ENCODE results near the gene CDKN1C.

CDKN1C gene

DNA sequence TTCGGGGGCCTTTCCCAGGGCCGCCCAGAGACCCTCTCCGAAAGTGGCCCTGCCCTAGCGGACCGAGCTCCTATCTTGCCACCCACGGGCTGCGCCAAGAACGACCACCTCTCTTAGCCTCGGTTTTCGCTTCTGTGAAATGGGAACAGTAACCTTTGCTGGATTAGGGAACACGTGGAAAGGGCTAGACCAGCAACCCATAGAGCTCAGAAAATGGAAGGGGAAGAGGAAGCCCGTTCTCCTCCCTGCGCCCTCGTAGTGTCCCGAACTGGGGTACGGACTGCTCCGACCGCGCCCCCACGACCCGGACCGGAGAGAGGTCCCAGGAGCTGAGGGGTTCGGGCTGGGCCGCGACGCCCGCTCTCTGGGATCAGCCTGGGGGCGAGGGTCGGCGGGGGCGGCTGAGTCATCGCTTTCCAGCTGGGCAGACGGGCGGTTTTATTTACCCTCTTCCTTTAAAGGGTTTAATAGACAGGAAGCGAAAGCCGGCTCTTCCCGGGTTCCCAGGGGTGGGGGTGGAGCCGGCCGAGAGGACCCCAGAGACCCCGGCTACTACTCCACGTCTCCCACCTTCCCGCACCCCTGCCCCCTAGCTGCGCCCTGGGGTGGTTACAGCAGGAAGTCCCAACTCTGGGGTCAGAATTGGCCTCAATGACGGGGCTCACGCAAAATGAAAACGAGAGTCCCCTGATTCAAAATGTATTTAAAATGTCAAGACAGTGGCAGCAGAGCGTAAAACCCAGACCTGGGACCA, 44.6 kb upstream of the CDKN1C start:
- Histone ChIP-seq H3K27ac (ENCODE audit: poor library complexity, severe bottlenecking) (peak overlapping the region; percentile 93), H3K36me3 (ENCODE audit: low read depth) (peaks cover 22% of the 10 kb centered on the region), H3K27me3 (ENCODE audit: insufficient read depth, poor library complexity, severe bottlenecking) (no peaks in the 10 kb centered on the region), H3K4me3 (ENCODE audit: severe bottlenecking) (peak overlapping the region; percentile 78), H3K4me1 (ENCODE audit: insufficient read depth, poor library complexity, severe bottlenecking) (peaks cover 19% of the 10 kb centered on the region), H3K9me3 (ENCODE audit: severe bottlenecking) (no peaks in the 10 kb centered on the region)
- DNase-seq (ENCODE audit: low spot score) (peak; percentile 81), ATAC-seq (ENCODE audit: low read depth) (peak; percentile 15)
- TF ChIP-seq, protein P1, sequence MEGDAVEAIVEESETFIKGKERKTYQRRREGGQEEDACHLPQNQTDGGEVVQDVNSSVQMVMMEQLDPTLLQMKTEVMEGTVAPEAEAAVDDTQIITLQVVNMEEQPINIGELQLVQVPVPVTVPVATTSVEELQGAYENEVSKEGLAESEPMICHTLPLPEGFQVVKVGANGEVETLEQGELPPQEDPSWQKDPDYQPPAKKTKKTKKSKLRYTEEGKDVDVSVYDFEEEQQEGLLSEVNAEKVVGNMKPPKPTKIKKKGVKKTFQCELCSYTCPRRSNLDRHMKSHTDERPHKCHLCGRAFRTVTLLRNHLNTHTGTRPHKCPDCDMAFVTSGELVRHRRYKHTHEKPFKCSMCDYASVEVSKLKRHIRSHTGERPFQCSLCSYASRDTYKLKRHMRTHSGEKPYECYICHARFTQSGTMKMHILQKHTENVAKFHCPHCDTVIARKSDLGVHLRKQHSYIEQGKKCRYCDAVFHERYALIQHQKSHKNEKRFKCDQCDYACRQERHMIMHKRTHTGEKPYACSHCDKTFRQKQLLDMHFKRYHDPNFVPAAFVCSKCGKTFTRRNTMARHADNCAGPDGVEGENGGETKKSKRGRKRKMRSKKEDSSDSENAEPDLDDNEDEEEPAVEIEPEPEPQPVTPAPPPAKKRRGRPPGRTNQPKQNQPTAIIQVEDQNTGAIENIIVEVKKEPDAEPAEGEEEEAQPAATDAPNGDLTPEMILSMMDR (IDR thresholded peaks at IDR 0.05; ENCODE audit: poor library complexity, severe bottlenecking) = no peak

- peaks cover 22% of the 10 kb centered on the region for H3K36me3 ChIP-seq (ENCODE audit: low read depth)
- H3K4me1 ChIP-seq (ENCODE audit: insufficient read depth, poor library complexity, severe bottlenecking) = peaks cover 19% of the 10 kb centered on the region
- peak overlapping the region; percentile 78 for H3K4me3 ChIP-seq (ENCODE audit: severe bottlenecking)
- ATAC-seq (ENCODE audit: low read depth) (peak; percentile 44), DNase-seq (ENCODE audit: low spot score) (peak; percentile 94)
- TF ChIP-seq, protein P1 (IDR thresholded peaks at IDR 0.05; ENCODE audit: poor library complexity, severe bottlenecking) = no peak
- no peaks in the 10 kb centered on the region for H3K27me3 ChIP-seq (ENCODE audit: insufficient read depth, poor library complexity, severe bottlenecking)
- peak overlapping the region; percentile 93 for H3K27ac ChIP-seq (ENCODE audit: poor library complexity, severe bottlenecking)
- no peaks in the 10 kb centered on the region for H3K9me3 ChIP-seq (ENCODE audit: severe bottlenecking)
Measured at GRCh38 chr11:2929531-2929949, 44.0 kb upstream of the CDKN1C start.

GRCh38 chr11:2928605-2929530, 43.3 kb upstream of the CDKN1C start, which contains the start of gene PHLDA2:
Gene PHLDA2 (minus strand): TSS chr11:2929420. CDS start chr11:2929364, 56 bp downstream.
- Histone ChIP-seq H3K9me3 (ENCODE audit: severe bottlenecking) (no peaks in the 10 kb centered on the region), H3K27ac (ENCODE audit: poor library complexity, severe bottlenecking) (peak within 1 kb of the TSS; percentile 93), H3K4me3 (ENCODE audit: severe bottlenecking) (peak within 1 kb of the TSS; percentile 78), H3K36me3 (ENCODE audit: low read depth) (peaks cover 22% of the 10 kb centered on the region), H3K27me3 (ENCODE audit: insufficient read depth, poor library complexity, severe bottlenecking) (no peaks in the 10 kb centered on the region), H3K4me1 (ENCODE audit: insufficient read depth, poor library complexity, severe bottlenecking) (peaks cover 18% of the 10 kb centered on the region)
- TF ChIP-seq, protein P1 (IDR thresholded peaks at IDR 0.05; ENCODE audit: poor library complexity, severe bottlenecking) = no peak
- ATAC-seq (ENCODE audit: low read depth) = peak; percentile 1; the same call in 2 of the 3 replicates
- peak; percentile 79 for DNase-seq (ENCODE audit: low spot score)

GRCh38 chr11:2927851-2928604, 42.5 kb upstream of the CDKN1C start:
- Histone ChIP-seq H3K4me3 (ENCODE audit: severe bottlenecking) (peak overlapping the region; percentile 78), H3K27ac (ENCODE audit: poor library complexity, severe bottlenecking) (peak overlapping the region; percentile 93), H3K4me1 (ENCODE audit: insufficient read depth, poor library complexity, severe bottlenecking) (peaks cover 10% of the 10 kb centered on the region), H3K36me3 (ENCODE audit: low read depth) (peaks cover 22% of the 10 kb centered on the region), H3K27me3 (ENCODE audit: insufficient read depth, poor library complexity, severe bottlenecking) (no peaks in the 10 kb centered on the region), H3K9me3 (ENCODE audit: severe bottlenecking) (no peaks in the 10 kb centered on the region)
- ATAC-seq (ENCODE audit: low read depth) = no peak
- TF ChIP-seq, protein P1 (IDR thresholded peaks at IDR 0.05; ENCODE audit: poor library complexity, severe bottlenecking) = no peak
- peak; percentile 52 for DNase-seq (ENCODE audit: low spot score)
